ENCODE data around the gene GID8. TPM values are rescaled to one million over a fixed set of nuclear protein-coding genes. Genes with fewer than 3 reads are reported as not detected.

The GID8 gene
- total and polyA plus RNA-seq, 2 of the 4 experiments (the other 2 are of a cell fraction), result 21.5 to 33.9 TPM

GRCh38 chr20:62913043-62913630 is 24.8 kb upstream of the GID8 start:
- peaks cover 95% of the 10 kb centered on the region for H4K20me1 ChIP-seq (ENCODE audit: insufficient read depth, low read length)
- no peak for ATAC-seq (ENCODE audit: low read depth)

More at GRCh38 chr20:62913043-62913630, 24.8 kb upstream of the GID8 start:
- Histone ChIP-seq H2BK15ac (ENCODE audit: low read depth, low read length) (no peak overlapping the region), H2BK5ac (ENCODE audit: low read depth, low read length, poor library complexity, severe bottlenecking) (no peak overlapping the region), H2AK9ac (replicated peaks; ENCODE audit: low read depth, low read length, poor library complexity) (no peak overlapping the region), H3K79me1 (ENCODE audit: low read depth in 1 of 2, low read length in 2 of 2) (peaks cover 19 to 89% of the 10 kb centered on the region in 2 experiments; a peak in 3 of 4 replicates), H3K9ac (ENCODE audit: low read depth, low read length) (no peak overlapping the region), H3K4me3 (ENCODE audit: insufficient read depth, low read depth, low read length) (no peak overlapping the region), H3K23ac (ENCODE audit: low read depth, low read length) (no peak overlapping the region), H3K9me3 (ENCODE audit: control insufficient read depth, insufficient read depth, low read length) (no peaks in the 10 kb centered on the region), H3K27me3 (ENCODE audit: control insufficient read depth, insufficient read depth, low read length) (no peaks in the 10 kb centered on the region), H4K5ac (ENCODE audit: low read depth, low read length) (no peak overlapping the region), H2BK120ac (ENCODE audit: low read depth, low read length) (no peak overlapping the region), H3K4me2 (ENCODE audit: low read depth, low read length) (no peak overlapping the region), H2AFZ (replicated peaks; ENCODE audit: low read length, poor library complexity) (no peak overlapping the region), H3K56ac (ENCODE audit: extremely low read depth, insufficient read depth, low read length) (no peak overlapping the region), H3K9me1 (ENCODE audit: insufficient read depth, low read length) (peaks cover 21% of the 10 kb centered on the region), H4K8ac (ENCODE audit: low read depth in 2 of 2, low read length in 2 of 2) (no peak overlapping the region), H3K27ac (ENCODE audit: insufficient read depth, low read length) (no peak overlapping the region), H3K18ac (ENCODE audit: low read depth, low read length) (no peak overlapping the region), H4K91ac (ENCODE audit: insufficient read depth, low read depth, low read length) (no peak overlapping the region), H3K14ac (replicated peaks; ENCODE audit: low read depth, low read length) (no peak overlapping the region), H3K4me1 (ENCODE audit: control insufficient read depth, insufficient read depth, low read length) (peaks cover 10% of the 10 kb centered on the region; the same call in 1 of the 2 replicates), H2BK20ac (ENCODE audit: low read depth, low read length) (no peak overlapping the region), H3K4ac (ENCODE audit: low read depth, low read length) (no peak overlapping the region), H2AK5ac (ENCODE audit: low read depth, low read length) (no peak overlapping the region), H3K36me3 (ENCODE audit: control insufficient read depth, insufficient read depth, low read length) (peaks cover 43% of the 10 kb centered on the region)
- in situ Hi-C loops (cut with MboI; ENCODE audit: low sequenced_read_pairs) (no loop called here), dilution Hi-C loops (cut with HindIII; ENCODE audit: low sequenced_read_pairs, unreplicated experiment) (no loop called here), intact Hi-C loops (cut with micrococcal nuclease) (no loop called here)
- DNase-seq, result no peak
- CTCF ChIA-PET, result no interaction called here
- POLR2A ChIA-PET (ENCODE audit: unreplicated experiment), result no interaction called here
- no CpG with 5 or more reads among the region's 7 CpGs for WGBS, 2 experiments (ENCODE audit: extremely low coverage in 2 of 2, insufficient read length in 1 of 2)
- TF ChIP-seq USF2 (IDR thresholded peaks at IDR 0.05; ENCODE audit: low read depth, low read length), result no peak
- TF ChIP-seq MAZ (IDR thresholded peaks at IDR 0.05; ENCODE audit: borderline replicate concordance, low read depth, low read length), result no peak
- no peak for TF ChIP-seq ELK1 (IDR thresholded peaks at IDR 0.05; ENCODE audit: borderline replicate concordance, low read depth, low read length)
- TF ChIP-seq POLR2A (IDR thresholded peaks at IDR 0.05; ENCODE audit: low read depth, low read length), result no peak
- TF ChIP-seq MXI1 (IDR thresholded peaks at IDR 0.05; ENCODE audit: borderline replicate concordance, low read depth, low read length), result no peak
- TF ChIP-seq FOS (IDR thresholded peaks at IDR 0.05; ENCODE audit: low read depth, low read length), result no peak
- no peak for TF ChIP-seq RFX5 (IDR thresholded peaks at IDR 0.05; ENCODE audit: low read depth, low read length)
- TF ChIP-seq SMC3 (IDR thresholded peaks at IDR 0.05; ENCODE audit: low read depth, low read length), result no peak
- TF ChIP-seq RAD21 (IDR thresholded peaks at IDR 0.05; ENCODE audit: low read length), result no peak
- no peak for TF ChIP-seq CTCF (conservative IDR thresholded peaks at IDR 0.05; ENCODE audit: low read depth, low read length)
- TF ChIP-seq CEBPB (IDR thresholded peaks at IDR 0.05; ENCODE audit: low read depth, low read length), result no peak
- no peak for TF ChIP-seq MAFK (IDR thresholded peaks at IDR 0.05; ENCODE audit: low read depth, low read length)
- TF ChIP-seq BHLHE40 (IDR thresholded peaks at IDR 0.05; ENCODE audit: low read depth, low read length), result no peak
- TF ChIP-seq RCOR1 (IDR thresholded peaks at IDR 0.05; ENCODE audit: insufficient replicate concordance, low read length), result no peak
- no peak for TF ChIP-seq CHD1 (IDR thresholded peaks at IDR 0.05; ENCODE audit: low read depth, low read length)
- TF ChIP-seq NFE2L2 (IDR thresholded peaks at IDR 0.05; ENCODE audit: low read depth, low read length), result no peak
- no TSS peak for BruUV-seq (replicated peaks)

All from IMR-90 (cell line).